ENCODE results near the gene MRM1.

MRM1 gene

DNA sequence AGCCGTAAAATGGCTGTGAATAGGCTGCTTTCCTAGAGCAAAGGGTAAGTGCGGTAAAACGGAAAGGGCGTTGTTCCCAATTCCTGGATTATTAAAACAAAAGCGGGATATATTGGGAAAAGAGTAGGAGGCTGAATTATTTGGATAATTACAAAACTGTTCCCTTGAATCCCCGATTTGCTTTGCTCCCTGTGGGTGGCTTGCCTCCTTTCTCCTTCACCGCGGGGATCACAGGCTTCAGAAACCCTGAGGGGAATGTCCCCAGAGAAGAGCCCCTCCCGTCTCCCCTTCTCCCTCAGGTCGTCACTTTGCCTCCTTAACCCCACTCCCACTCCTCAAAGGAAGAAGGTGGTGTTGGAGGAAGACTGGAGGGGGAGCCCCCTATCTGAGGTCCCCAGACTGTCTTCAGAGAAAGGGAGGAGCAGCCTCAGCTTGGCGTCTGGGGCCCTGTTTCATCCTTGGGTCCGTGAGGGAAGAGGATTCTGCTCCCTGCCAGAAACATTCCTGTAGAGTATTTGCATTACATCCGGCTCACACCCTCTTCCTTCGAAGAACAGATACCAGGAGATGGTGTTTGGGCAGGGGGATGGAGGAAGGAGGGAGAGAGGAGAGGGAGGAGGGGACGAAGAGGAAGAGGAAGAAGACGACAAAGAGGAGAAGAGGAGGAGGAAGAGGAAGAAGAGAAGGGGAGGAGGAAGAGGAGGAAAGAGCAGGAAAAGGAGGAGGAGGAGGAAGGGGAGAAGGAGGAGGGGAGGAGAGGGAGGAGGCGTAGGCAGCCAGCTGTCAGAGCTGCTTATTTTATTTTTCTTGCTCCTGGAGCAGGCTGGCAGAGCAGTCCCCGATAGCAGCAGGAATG is 31.8 kb downstream of the MRM1 start:
- no peak for DNase-seq (ENCODE audit: low spot score)

DNA sequence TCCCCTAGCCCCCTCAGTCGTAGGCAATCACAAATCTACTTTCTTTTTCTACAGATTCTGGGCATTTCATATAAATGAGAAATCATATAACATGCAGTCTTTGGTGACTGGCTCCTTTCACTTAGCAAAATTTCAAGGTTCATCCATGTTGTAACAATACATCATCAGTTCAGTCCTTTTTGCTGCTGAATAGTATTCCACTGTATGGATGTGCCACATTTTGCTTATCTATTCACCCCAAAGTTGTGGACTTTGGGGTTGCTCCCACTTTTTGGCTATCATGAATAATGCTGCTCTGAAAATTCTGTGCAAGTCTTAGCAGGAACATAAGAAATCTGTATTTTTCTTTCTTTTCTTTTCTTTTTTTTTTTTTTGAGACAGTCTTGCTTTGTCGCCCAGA is 39.0 kb downstream of the MRM1 start:
- DNase-seq (ENCODE audit: low spot score): no peak

DNA sequence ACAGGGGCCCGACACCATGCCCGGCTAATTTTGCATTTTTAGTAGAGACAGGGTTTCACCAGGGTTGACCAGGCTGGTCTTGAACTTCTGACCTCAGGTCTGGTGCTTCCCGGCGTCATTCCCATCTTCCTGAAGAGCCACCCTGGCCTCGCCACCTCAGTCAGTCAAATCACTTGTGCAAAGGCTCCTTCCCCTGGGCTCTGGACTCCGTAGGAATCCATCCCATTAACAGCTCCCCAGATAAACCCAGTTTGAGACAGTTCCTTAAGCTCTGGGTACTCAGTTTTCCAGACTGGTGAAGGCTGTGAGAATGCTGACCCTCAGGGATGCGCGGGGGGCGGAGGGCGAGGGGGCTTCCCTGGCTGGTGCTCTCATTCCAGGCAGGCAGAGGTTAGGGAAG is 39.5 kb downstream of the MRM1 start:
- no peak for DNase-seq (ENCODE audit: low spot score)

DNA sequence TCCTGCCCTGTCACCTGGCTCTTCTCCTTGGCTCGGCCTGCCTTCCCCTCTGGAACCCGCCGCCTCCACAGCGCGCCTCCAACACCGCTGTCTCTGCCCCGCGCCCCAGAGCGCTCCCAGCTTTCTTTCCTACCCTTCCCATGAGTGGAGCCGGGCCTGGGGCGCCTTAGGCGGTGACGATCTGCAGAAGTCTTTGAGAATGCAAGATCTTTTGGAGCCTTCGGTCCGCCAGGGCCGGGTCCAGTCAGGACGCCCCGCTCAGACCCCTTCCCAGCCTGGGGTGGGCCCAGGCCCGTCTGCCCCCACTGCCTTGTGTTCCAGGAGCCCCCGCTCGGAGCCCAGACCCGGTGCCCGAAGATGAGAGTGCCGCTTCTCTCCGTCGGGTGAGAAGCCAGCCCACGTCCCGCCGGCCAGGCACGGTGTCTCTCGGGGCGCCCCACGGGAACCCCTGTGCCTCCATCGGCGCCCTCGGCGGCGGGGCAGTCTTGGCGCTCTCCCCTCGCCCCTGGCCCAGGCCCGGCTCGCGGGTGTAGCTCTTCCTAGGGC is 40.0 kb downstream of the MRM1 start:
- DNase-seq (ENCODE audit: low spot score): no peak

DNA sequence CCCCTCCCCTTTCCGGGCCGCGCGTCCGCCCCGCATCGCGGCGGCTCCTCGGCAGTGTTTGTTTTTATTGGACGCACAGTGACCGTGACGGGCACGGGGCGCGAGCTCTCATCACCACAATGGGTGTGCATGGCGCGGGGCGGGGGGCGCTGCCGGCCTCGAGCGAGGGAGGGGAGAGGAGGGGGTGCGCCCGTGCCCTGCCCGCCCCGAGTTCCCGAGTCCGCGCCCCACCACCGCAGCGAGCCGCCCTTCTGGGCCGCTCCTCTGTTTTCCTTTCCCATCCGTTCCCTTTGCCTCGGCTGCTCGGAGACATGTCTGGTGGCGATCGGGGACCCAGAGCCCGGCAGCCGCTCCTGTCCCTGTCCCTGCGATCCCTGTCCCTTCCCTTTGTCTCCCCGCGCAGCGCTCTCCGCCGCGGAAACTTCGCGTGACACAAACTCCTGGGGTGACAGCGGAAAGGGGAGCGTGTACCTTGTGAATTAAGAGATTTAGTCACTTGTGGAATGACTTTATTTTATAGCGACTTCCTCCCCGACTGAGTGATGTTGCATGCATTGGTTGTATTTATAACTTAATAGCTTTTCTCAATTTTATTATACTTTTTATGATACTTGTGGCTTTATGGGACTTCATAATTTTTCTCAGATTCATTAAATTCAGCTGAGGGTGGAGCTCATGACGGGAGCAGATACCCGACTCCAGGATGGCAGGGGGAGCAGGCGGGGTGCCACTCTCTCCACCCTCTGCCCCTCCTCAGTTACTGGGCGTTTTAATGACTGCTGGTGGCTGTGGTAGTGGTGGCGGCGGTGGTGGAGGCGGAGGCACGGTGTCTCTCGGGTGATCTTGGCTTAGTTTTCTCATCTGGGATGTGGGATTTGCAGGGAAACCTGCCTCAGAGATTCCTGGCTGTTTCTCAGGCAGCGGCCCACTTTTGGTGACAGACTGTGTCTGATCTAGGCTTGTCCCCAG is 40.8 kb downstream of the MRM1 start:
- no peak for DNase-seq (ENCODE audit: low spot score)

DNA sequence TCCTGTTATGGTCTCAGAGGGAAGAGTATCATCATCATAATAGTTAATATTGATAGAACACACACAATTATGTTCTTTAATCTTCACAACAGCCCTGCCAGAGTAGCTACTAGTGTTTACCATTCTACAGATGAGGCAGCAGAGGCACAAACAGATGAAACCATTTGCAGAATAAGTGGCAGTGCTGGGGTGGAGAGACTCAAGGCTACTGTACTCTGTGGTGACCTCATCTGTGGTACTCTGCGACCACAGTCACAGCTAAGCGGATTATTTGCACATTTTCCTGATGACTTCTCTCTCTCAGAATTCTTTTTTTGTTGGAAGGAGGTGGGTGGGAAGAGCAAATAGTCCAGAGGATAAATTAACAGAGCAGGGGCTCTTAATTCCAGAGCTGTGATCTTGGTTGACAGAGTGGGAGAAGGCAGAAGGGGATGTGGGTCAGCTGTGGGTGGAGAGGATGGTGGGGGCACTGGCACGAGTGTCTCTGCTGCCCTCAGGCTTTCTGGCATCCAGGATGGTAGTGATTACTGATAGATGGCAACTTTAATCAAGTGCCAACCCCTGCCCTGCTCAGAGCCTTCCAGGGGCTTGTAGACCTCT is 41.8 kb downstream of the MRM1 start:
- DNase-seq (ENCODE audit: low spot score): no peak

DNA sequence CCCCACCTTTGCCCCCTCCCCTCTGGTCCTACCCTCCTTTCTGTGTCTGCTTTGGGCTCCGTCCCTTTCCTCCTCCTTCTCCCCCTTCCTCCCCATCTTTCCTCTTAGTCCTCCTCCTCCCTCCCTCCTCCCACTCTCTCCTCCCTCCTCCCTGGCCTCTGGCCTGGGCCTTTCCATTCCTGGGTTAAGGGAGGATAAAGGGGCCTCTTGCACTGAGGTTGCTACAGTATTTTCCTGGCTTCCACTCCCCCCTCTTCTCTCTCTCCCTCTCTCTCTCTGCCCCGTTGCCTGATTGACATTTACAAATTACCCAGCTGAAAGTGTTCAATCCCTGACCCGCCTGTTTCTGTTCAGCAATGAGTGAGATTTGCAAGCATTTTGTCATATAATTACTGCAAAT is 44.0 kb downstream of the MRM1 start:
- no peak for DNase-seq (ENCODE audit: low spot score)

DNA sequence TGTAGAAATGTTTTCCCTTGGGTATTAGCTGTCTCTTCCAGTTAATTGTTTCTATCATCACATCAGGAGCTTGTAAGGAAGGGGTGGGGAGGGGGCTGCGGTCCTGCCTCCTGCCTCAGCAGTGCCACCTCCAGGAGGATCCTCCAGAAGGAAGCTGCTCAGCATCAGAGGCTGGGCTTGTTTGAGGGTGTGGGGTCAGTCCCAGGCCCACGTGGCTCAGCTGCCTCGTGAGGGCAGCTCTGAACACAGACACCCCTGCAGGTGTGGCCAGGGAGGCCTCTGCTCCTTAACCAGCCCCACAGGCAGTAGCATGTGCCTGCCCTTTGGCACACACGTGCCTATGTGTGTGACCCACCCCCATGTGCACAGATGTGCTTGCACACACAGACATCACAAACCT is 46.3 kb downstream of the MRM1 start:
- no peak for DNase-seq (ENCODE audit: low spot score)

DNA sequence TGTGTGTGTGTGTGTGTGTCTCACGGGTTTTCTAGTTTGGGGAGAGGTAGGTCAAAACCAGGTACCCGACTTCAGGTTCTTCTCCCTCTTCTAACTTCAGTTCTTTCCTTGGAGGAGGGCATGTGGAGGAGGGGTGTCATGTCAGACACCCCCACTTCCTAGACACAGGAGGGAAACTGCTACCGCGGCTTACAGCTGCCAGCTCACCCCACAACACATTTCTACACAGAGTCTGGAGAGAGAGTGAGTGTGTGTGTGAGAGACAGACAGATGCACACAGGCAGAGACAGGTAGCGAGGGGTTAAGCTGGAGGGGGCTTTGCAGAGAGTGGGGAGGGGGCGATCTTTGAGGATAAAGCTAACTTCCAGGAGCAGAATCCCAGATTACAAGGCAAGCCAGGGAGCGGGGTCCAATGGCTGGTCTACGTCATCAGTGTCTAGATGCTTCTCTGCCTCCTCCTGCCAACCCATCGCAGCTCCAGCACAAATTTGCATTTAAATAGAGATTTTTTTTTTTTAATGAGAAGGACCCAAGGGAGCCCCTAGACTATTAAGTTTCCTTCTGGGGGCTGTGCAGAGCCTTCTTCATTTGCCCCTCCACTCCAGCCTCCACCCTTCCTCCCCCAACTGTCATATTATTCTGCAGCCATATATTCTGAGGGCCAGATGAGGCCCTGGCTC is 48.9 kb downstream of the MRM1 start:
- no peak for DNase-seq (ENCODE audit: low spot score)

DNA sequence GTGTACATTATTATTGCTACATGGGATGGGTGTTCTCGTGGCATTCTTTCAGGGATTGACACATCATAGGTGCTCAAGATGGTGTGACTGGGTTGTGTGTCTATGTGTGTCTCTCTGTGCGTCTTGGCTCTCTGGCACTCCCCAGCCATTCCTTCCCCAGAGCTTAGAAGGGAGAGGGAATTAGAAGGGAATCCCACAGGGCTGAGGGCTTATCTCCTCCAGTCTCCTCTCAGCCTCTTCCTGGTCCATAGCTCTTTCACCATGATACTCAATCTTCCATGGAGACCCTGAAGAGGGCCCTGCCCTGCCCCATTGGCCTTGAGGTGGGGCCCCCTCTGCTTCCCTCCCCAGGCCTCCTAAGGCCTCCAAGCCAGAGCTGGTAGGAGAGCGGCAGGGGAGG is 52.0 kb downstream of the MRM1 start:
- DNase-seq (ENCODE audit: low spot score): no peak

DNA sequence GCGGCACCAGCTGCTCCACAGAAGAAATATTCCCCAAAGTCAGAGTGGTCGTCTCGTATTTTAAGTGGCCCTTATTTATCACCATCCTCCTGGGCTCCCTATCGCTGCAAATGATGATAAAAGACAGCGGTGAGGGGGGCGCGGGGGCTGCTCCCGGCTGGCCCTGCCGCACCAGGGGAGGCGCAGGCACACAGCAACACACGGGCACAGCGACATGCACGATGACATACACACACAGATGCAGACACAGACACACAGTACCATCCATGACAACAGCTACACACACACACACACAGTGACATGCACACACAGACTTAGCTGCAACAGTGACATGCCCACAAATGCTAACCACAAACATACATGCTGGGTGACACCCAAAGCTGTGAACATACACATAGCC is 52.5 kb downstream of the MRM1 start:
- DNase-seq (ENCODE audit: low spot score): no peak

DNA sequence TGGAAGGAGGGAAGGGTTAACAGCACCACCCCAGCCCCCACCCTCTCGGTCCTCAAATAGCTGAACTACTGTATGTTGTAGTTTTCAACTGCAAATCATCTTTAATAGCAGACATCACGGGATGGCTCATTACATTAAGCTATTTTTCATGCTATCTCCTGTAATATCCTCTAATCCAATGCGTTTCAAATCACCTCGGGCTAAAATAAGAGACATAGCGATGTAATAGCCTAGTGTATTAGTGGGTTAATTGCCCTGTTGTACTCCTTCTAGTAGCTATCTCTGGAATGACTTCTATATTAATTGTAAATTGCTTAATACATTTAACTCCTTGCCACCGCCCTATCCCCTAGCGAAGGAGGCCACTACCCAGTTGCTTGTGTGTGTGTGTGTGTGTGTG is 54.3 kb downstream of the MRM1 start:
- DNase-seq (ENCODE audit: low spot score): no peak

DNA sequence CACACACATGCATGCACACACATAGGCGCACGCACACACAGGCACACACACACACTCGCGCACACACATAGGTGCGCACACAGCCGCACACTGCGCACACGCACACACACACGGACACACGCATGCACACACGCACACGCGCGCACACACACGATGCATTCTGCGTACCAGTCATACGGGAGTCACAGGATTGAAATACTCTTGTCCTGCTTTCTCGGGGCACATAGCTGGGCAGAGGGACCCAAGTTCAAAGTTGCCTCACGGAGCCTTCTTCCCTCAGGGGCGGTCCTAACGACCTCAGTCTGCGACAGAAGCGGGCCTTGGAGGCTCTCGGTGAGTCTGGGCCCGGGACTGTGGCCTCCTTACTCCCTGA is 56.0 kb downstream of the MRM1 start:
- no peak for DNase-seq (ENCODE audit: low spot score)

DNA sequence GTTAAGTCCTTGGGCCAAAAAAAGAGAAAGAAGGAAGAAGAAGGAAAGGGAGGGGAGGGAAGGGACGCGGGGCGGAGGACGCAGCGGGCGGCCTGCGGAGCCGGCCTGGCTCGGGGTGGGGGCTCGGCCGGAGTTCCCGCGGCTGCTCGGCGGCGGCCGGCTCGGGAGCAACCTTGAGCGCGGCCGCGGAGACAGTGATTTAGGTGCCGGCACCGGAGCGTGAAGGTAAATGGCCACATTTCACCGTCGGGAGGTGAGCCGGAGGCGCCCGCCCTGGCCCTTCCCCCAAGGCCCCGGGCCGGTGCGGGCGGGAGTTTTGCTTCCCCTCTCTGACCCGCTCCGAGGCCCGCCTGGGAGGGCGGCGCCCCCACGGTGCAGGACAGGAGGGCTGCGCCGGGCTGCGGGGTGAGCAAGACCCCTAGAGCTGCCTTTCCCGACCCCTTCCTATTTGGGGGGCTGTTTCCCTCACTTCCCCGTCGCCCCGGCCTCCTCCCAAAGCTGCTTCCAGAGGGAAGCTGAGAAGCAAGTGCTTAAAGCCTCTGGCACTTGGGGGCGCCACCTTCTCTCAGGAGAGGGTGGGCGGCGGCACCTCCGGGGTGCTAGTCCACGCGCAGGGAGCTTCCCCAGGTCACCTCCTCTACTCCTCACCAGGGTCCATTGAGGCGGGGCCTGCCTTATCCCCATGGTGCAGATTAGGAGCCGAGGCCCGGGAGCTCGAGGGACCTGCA is 56.5 kb downstream of the MRM1 start:
- no peak for DNase-seq (ENCODE audit: low spot score)

All from kidney capillary endothelial cell (primary cell).